Mesendoderm (in vitro differentiated cells): ENCODE measurements around the gene NPS.
A peak's percentile ranks its signal among the peaks of the same experiment; 100 is the strongest.

Experiments
- DNase-seq: peaks from one replicate; pipeline ENCODE4 v3.0.0; 2013
- H2AK5ac ChIP-seq: 2 replicates; pipeline ENCODE4 v1.6.1; 2013; ENCODE audit warnings: low read length, inconsistent platforms
- H2BK120ac ChIP-seq: 2 replicates; pipeline ENCODE4 v1.6.1; 2013; ENCODE audit warnings: low read depth, mild to moderate bottlenecking, low read length, moderate library complexity, mixed read lengths
- H2BK15ac ChIP-seq: replicated peaks from 2 replicates; pipeline ENCODE4 v1.6.1; 2013; ENCODE audit warnings: low read depth, mild to moderate bottlenecking, moderate library complexity
- H2BK5ac ChIP-seq: 2 replicates; pipeline ENCODE4 v1.6.1; 2013; ENCODE audit warnings: low read length, inconsistent platforms
- H3K18ac ChIP-seq: 2 replicates; pipeline ENCODE4 v1.6.1; 2013; ENCODE audit warnings: mild to moderate bottlenecking, low read length, mixed read lengths
- H3K23ac ChIP-seq: one replicate; pipeline ENCODE4 v1.6.1; 2013; ENCODE audit warnings: low read length
- H3K27ac ChIP-seq: 2 replicates; pipeline ENCODE4 v1.5.1; 2013; ENCODE audit warnings: low read depth, mild to moderate bottlenecking, inconsistent platforms, low read length, moderate library complexity
- H3K27me3 ChIP-seq: 2 replicates; pipeline ENCODE4 v1.6.1; 2013; ENCODE audit warnings: low read length, control low read depth, mild to moderate bottlenecking, inconsistent platforms; ENCODE audit not compliant: insufficient read depth, poor library complexity
- H3K36me3 ChIP-seq: 2 replicates; pipeline ENCODE4 v1.6.1; 2013; ENCODE audit warnings: low read length, inconsistent platforms; ENCODE audit not compliant: control insufficient read depth, insufficient read depth
- H3K4ac ChIP-seq: one replicate; pipeline ENCODE4 v1.6.1; 2013; ENCODE audit warnings: low read depth, mild to moderate bottlenecking, low read length, moderate library complexity
- H3K4me1 ChIP-seq: 2 replicates; pipeline ENCODE4 v1.6.1; 2013; ENCODE audit warnings: low read depth, low read length, inconsistent platforms; ENCODE audit not compliant: control insufficient read depth
- H3K4me2 ChIP-seq: 2 replicates; pipeline ENCODE4 v1.6.1; 2013; ENCODE audit warnings: low read length
- H3K4me3 ChIP-seq: 2 replicates; pipeline ENCODE4 v1.5.1; 2013; ENCODE audit warnings: mild to moderate bottlenecking, low read length
- H3K56ac ChIP-seq: one replicate; pipeline ENCODE4 v1.6.1; 2013; ENCODE audit warnings: low read length
- H3K79me1 ChIP-seq: 2 replicates; pipeline ENCODE4 v1.6.1; 2013; ENCODE audit warnings: low read length, inconsistent platforms
- H3K79me2 ChIP-seq: 2 replicates; pipeline ENCODE4 v1.6.1; 2013; ENCODE audit warnings: mild to moderate bottlenecking, low read length; ENCODE audit not compliant: control insufficient read depth, insufficient read depth
- H3K9ac ChIP-seq: 2 replicates; pipeline ENCODE4 v1.6.1; 2013; ENCODE audit warnings: low read length, inconsistent platforms
- H4K5ac ChIP-seq: one replicate; pipeline ENCODE4 v1.6.1; 2013; ENCODE audit warnings: low read length
- H4K8ac ChIP-seq: one replicate; pipeline ENCODE4 v1.6.1; 2013; ENCODE audit warnings: low read depth, mild to moderate bottlenecking, control low read depth, low read length, moderate library complexity
- WGBS: extraction: QIAGEN DNeasy Blood & Tissue Kit; methylation state at CpG from one replicate; pipeline ENCODE4 v1.1.7; 2013; ENCODE audit warnings: low lambda C conversion rate, missing lambda C conversion rate; ENCODE audit not compliant: insufficient coverage; ENCODE audit errors: extremely low coverage; 5-methylcytosine and 5-hydroxymethylcytosine counted together

The NPS gene

DNA sequence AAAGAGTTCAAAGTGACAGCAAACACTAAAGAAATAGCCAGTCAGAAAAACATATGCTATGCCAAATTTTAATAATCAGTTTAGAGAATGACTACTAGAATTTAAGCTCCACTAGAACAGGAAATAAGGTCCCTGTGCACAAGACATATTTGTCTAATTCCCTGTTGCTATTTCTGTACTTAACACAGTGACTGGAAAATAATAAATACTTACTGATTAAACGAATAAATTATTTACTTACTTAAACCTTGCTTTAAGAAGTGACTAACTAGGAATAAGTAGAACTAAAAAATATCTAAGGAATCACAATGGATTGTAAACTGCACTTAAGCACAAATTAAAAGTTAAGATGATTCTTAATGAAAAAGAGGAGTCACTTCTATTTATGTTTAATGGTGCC is 22.3 kb downstream of the NPS start:
- Histone ChIP-seq H3K4ac (no peak overlapping the region), H3K18ac (no peak overlapping the region), H3K4me1 (no peaks in the 10 kb centered on the region), H3K23ac (no peak overlapping the region), H3K4me2 (no peak overlapping the region), H3K56ac (no peak overlapping the region), H3K36me3 (no peaks in the 10 kb centered on the region), H3K79me2 (no peaks in the 10 kb centered on the region), H2BK5ac (no peak overlapping the region), H4K5ac (no peak overlapping the region), H2BK15ac (no peak overlapping the region), H3K79me1 (no peaks in the 10 kb centered on the region), H2AK5ac (no peak overlapping the region), H3K9ac (no peak overlapping the region), H3K27ac (no peak overlapping the region), H3K4me3 (no peak overlapping the region), H4K8ac (no peak overlapping the region), H3K27me3 (no peaks in the 10 kb centered on the region), H2BK120ac (no peak overlapping the region)
- no peak for DNase-seq
- WGBS, result no CpG with 5 or more reads among the region's 1 CpG

DNA sequence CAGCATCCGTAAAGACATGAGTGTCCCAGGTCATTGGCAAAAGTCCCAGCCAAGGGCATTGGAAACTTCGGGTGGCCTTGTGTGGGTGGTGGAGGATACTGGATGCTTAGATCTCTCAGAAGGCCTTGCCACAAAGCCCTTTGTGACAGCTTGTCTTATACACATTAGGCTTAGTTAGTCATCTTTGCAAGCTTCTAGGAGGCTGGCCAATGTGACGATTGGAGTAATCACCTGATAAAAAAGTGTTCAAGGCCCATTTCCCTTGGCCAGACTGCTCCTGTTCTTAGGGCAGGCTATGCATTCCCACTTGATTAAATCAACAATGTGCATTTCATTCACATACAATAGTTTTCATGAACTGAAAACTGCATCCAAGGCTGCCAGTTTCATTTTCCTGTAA is 26.9 kb downstream of the NPS start:
- WGBS, result no CpG with 5 or more reads among the region's 3 CpGs
- Histone ChIP-seq H3K4me2 (no peak overlapping the region), H3K27ac (no peak overlapping the region), H3K4me1 (no peaks in the 10 kb centered on the region), H3K56ac (no peak overlapping the region), H2BK120ac (no peak overlapping the region), H4K8ac (no peak overlapping the region), H3K18ac (no peak overlapping the region), H3K79me2 (no peaks in the 10 kb centered on the region), H3K4me3 (no peak overlapping the region), H3K36me3 (no peaks in the 10 kb centered on the region), H3K27me3 (no peaks in the 10 kb centered on the region), H2BK5ac (no peak overlapping the region), H2AK5ac (no peak overlapping the region), H4K5ac (no peak overlapping the region), H3K79me1 (no peaks in the 10 kb centered on the region), H2BK15ac (no peak overlapping the region), H3K23ac (no peak overlapping the region), H3K9ac (no peak overlapping the region), H3K4ac (no peak overlapping the region)
- DNase-seq, result no peak

DNA sequence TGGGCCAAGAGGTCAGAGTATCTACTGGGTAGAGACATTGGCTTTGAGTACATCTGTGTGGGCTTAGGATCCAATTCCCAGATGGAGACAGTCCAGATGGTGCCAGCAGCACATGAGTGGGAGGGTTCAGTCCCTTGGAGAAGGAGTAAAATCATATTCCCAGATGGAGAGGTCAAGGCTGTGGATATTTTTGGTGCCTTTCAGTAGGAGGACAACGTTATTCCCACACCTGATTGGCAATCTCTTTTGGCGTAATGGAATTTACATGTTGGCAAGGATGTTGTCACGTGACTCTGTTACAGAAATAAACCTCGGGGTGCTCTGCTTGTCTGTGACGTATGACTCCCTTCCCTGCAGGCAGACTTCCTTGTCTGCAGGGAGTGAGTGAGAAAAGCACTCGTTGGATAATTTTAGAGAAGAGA is 27.6 kb downstream of the NPS start:
- H3K23ac ChIP-seq, result no peak overlapping the region
- DNase-seq, result no peak
- no peaks in the 10 kb centered on the region for H3K4me1 ChIP-seq
- no peak overlapping the region for H3K18ac ChIP-seq
- H4K8ac ChIP-seq, result no peak overlapping the region
- no CpG with 5 or more reads among the region's 6 CpGs for WGBS
- H4K5ac ChIP-seq, result no peak overlapping the region
- H3K4ac ChIP-seq, result no peak overlapping the region
- no peak overlapping the region for H2BK5ac ChIP-seq
- no peak overlapping the region for H3K27ac ChIP-seq
- no peaks in the 10 kb centered on the region for H3K79me1 ChIP-seq
- no peaks in the 10 kb centered on the region for H3K36me3 ChIP-seq
- H3K79me2 ChIP-seq, result no peaks in the 10 kb centered on the region
- H3K4me2 ChIP-seq, result no peak overlapping the region
- H3K56ac ChIP-seq, result no peak overlapping the region
- H3K4me3 ChIP-seq, result no peak overlapping the region
- no peak overlapping the region for H2AK5ac ChIP-seq
- H2BK120ac ChIP-seq, result no peak overlapping the region
- H3K27me3 ChIP-seq, result no peaks in the 10 kb centered on the region
- no peak overlapping the region for H3K9ac ChIP-seq
- H2BK15ac ChIP-seq, result no peak overlapping the region

DNA sequence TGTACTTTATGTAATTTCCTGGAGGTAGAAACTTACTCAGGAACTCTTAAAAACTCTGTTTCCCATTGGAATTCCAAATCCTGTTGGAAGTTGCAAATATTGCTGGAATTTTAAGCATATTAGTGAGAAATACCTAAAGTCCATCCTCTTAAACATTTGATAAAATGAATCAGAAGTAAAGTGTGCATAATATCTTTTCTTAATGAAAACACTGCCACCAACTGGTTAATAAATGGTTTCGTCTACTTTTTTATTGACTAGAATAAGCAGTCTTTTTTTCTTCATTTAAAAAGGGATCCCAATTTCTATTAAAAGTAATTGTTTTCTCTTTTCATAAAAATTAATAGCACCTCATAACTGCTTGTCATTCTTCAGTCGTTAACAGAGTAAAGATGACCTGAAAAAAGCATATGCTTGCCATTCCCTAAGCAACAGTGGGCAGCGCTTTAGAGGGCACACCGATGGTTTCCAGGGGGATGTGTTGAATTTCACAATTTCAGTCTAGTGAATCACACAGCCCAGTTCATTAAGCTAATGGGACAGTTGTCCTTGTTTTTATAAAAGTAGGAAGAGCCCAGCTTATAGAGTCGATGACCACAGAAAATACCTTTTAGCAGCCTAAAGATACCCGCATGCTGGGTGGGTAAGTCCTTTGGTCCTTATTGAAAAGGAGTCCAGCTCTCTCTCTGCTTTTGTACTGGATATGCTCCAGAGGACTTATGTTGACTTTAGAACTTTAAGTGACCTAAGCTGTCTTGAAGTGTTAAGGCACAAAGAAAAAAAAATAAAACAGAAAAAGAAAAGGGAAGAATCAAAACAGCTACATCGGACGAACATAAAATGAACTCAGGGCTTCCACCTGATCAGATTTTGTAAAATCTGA is 28.5 kb downstream of the NPS start:
- no peaks in the 10 kb centered on the region for H3K79me1 ChIP-seq
- no peak overlapping the region for H4K8ac ChIP-seq
- no peak for DNase-seq
- H3K4me1 ChIP-seq, result no peaks in the 10 kb centered on the region
- no peak overlapping the region for H3K56ac ChIP-seq
- H3K18ac ChIP-seq, result no peak overlapping the region
- no peaks in the 10 kb centered on the region for H3K36me3 ChIP-seq
- no peaks in the 10 kb centered on the region for H3K79me2 ChIP-seq
- H3K23ac ChIP-seq, result no peak overlapping the region
- H3K9ac ChIP-seq, result no peak overlapping the region
- no peak overlapping the region for H2BK15ac ChIP-seq
- H3K27ac ChIP-seq, result no peak overlapping the region
- no peak overlapping the region for H2BK120ac ChIP-seq
- H3K4ac ChIP-seq, result no peak overlapping the region
- H3K4me3 ChIP-seq, result no peak overlapping the region
- H2BK5ac ChIP-seq, result no peak overlapping the region
- no peak overlapping the region for H4K5ac ChIP-seq
- WGBS, result no CpG with 5 or more reads among the region's 8 CpGs
- no peaks in the 10 kb centered on the region for H3K27me3 ChIP-seq
- H3K4me2 ChIP-seq, result no peak overlapping the region
- H2AK5ac ChIP-seq, result no peak overlapping the region

DNA sequence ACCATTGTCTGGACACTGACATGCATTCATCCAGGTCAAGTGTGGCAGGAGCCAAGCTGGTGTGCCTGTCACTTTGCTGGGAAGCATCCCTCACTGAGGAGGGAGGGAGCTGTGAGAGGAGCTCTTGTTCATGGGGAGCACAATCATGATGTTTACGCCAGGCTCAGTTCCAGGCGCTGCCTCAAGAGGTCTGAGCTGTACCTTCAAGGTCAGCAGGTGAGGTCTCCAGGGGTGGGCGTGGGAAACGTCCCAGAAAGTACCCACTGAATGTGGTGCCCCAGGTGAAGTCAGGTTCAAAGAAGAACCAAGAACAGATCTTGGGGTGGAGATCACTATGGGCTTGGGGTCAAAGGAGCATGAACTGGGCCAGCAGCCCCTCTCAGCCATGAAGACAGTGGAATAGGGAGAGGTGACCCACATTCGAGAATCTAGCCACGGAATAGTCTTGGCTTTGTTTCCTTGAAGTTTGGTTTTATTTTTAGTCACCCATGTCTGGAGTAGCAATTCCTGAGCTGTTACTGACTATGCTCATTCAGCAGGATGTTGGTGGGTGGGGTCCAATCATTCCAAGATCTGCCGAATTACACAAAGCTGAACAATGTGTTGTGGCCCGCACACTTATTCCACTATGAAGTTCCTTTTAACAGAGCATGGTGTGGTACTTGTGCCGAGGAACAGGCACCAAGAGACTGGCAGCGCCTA is 29.3 kb downstream of the NPS start:
- no peak overlapping the region for H3K27ac ChIP-seq
- H2BK120ac ChIP-seq, result no peak overlapping the region
- no CpG with 5 or more reads among the region's 10 CpGs for WGBS

More for the DNA sequence above, 29.3 kb downstream of the NPS start:
- Histone ChIP-seq H2BK15ac (no peak overlapping the region), H3K4me3 (no peak overlapping the region), H2AK5ac (no peak overlapping the region), H3K4me2 (no peak overlapping the region), H2BK5ac (no peak overlapping the region), H3K27me3 (no peaks in the 10 kb centered on the region), H4K5ac (no peak overlapping the region), H3K36me3 (no peaks in the 10 kb centered on the region), H4K8ac (no peak overlapping the region), H3K18ac (no peak overlapping the region), H3K4me1 (no peaks in the 10 kb centered on the region), H3K79me2 (no peaks in the 10 kb centered on the region), H3K4ac (no peak overlapping the region), H3K9ac (no peak overlapping the region), H3K56ac (no peak overlapping the region), H3K23ac (no peak overlapping the region), H3K79me1 (no peaks in the 10 kb centered on the region)
- DNase-seq, result peak; percentile 8
